Measurements from ENCODE around the gene RPRML.

RPRML gene

DNA sequence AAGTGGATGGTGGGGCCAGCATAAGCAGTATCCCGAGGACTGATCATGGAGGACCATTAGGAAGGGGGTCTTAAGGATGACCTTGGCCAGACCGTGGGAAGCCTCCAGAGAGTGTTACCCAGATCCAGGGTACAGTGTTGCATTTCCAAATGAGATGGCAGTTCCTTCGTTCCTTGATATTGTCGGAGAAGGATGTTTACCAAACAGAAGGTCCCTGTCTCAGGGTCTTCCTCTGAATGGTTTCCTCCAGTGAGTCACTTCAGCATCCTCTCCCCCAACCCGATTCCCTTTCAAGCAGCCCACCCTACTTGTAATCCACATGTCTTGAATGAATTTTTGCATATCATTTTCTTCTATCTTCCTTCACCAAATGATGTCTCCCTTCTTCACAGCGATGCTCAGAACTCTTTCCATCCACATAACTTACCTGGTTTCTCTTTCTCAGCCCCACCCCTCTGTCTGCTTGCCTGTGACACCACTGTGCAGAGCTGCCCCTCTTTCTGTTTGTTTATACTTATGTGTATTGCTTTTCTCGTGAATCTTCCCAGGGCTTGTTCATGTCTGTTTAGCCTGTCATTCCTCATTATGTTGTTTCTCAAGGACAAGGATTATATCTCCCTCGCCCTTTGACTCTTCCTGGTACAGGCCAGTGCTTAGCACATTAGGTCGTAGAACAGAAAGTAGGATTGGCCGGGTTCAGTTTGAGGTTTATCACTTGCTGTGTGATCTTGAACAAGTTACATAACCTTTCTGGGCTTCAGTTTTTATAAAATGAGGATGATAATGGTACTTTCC is 50.4 kb downstream of the RPRML start:
- POLR2A ChIA-PET: no interaction called here
- CTCF ChIA-PET: no interaction called here
- no peak for DNase-seq (ENCODE audit: extremely low spot score)

More for the DNA sequence above, 50.4 kb downstream of the RPRML start:
- TF ChIP-seq LEF1 (IDR thresholded peaks at IDR 0.05; ENCODE audit: borderline replicate concordance): no peak
- no peak for TF ChIP-seq TARDBP (IDR thresholded peaks at IDR 0.05)
- TF ChIP-seq L3MBTL2 (conservative IDR thresholded peaks at IDR 0.05): no peak
- no peak for TF ChIP-seq NFRKB (IDR thresholded peaks at IDR 0.05)
- no peak for TF ChIP-seq CTBP1 (IDR thresholded peaks at IDR 0.05; ENCODE audit: borderline replicate concordance)
